NCI-H2029 treated with DMSO at 0.1 percent for 48 hours (cell line): ENCODE results near the gene FAM43B.
"Not testable (repeated sequence)": the region's sequence is repeated elsewhere in the genome, so short reads cannot be mapped to it uniquely, and the experiment has no call there.

Experiments used
- DNase-seq: peaks from one replicate; lab custom pipeline; 2025; lab: John Stamatoyannopoulos, UW

FAM43B gene

GRCh38 chr1:20551945-20552727 lies at the start of gene FAM43B:
FAM43B (plus strand) TSS chr1:20552573; CDS start chr1:20552974, 401 bp downstream.
- no peak for DNase-seq

GRCh38 chr1:20505488-20505887 lies 46.9 kb upstream of the FAM43B start:
- no peak for DNase-seq

- no peak for DNase-seq
Observed at GRCh38 chr1:20507248-20507563, 45.2 kb upstream of the FAM43B start.

- peak; percentile 13 for DNase-seq
Observed at GRCh38 chr1:20507564-20508410, 44.6 kb upstream of the FAM43B start, which contains the start of gene MUL1. MUL1 (minus strand) TSS chr1:20508151; CDS start chr1:20508024, 127 bp downstream.

- DNase-seq = no peak
Observed at GRCh38 chr1:20508411-20508771, 44.0 kb upstream of the FAM43B start.

GRCh38 chr1:20511518-20512428 lies 40.6 kb upstream of the FAM43B start:
- no peak for DNase-seq

- DNase-seq = not testable (repeated sequence)
Observed at GRCh38 chr1:20519609-20520262, 32.6 kb upstream of the FAM43B start.

GRCh38 chr1:20521960-20522861 lies 30.2 kb upstream of the FAM43B start:
- peak; percentile 23 for DNase-seq

- no peak for DNase-seq
Observed at GRCh38 chr1:20526267-20526666, 26.1 kb upstream of the FAM43B start.

- DNase-seq = no peak
Observed at GRCh38 chr1:20528221-20528620, 24.2 kb upstream of the FAM43B start.

GRCh38 chr1:20530306-20530705 lies 22.1 kb upstream of the FAM43B start:
- no peak for DNase-seq

GRCh38 chr1:20530901-20531300 lies 21.5 kb upstream of the FAM43B start:
- no peak for DNase-seq

- DNase-seq = no peak
Observed at GRCh38 chr1:20533635-20534034, 18.7 kb upstream of the FAM43B start.

- no peak for DNase-seq
Observed at GRCh38 chr1:20534659-20535417, 17.5 kb upstream of the FAM43B start.

- peak; percentile 38 for DNase-seq
Observed at GRCh38 chr1:20538227-20538626, 14.1 kb upstream of the FAM43B start.

GRCh38 chr1:20538760-20539551 lies 13.4 kb upstream of the FAM43B start:
- no peak for DNase-seq

GRCh38 chr1:20540281-20540680 lies 12.1 kb upstream of the FAM43B start:
- DNase-seq = no peak

- no peak for DNase-seq
Observed at GRCh38 chr1:20546637-20547036, 5.7 kb upstream of the FAM43B start.

- no peak for DNase-seq
Observed at GRCh38 chr1:20551161-20551560, 1.2 kb upstream of the FAM43B start.
